GM12878 (cell line): ENCODE data around the gene USP31. TPM values are rescaled to one million over a fixed set of nuclear protein-coding genes. Genes with fewer than 3 reads are reported as not detected.

Source experiments
- ATAC-seq: fragments of 200-7000 bp; cut with Tn5 transposase; 3 replicates; pipeline ENCODE4 v1.9.1; 2020; ENCODE audit warnings: mild to moderate bottlenecking, moderate library complexity
- BruUV-seq: library from RNA; stranded (reverse); fragments of 400-500 nt; replicated peaks from 2 replicates; lab custom pipeline; 2021; lab: Mats Ljungman, UMichigan
- CTCF ChIA-PET: fragments of 300-600 bp; sonication (Branson Sonifier 250); formaldehyde crosslinking; extraction: SDS; loops from one replicate; lab custom pipeline; 2021; ENCODE audit warnings: inconsistent platforms; lab: Yijun Ruan, JAX
- POLR2A ChIA-PET: fragments of 350-600 bp; formaldehyde crosslinking; extraction: SDS; loops from one replicate; lab custom pipeline; 2021; ENCODE audit warnings: inconsistent platforms; lab: Charles Lee
- RAD21 ChIA-PET: fragments of 300-600 bp; sonication (Branson Sonifier 250); formaldehyde crosslinking; loops from one replicate; lab custom pipeline; 2023; ENCODE audit warnings: antibody characterized with exemption; ENCODE audit not compliant: unreplicated experiment; lab: Charles Lee
- SMC1A ChIA-PET: fragments of 300-600 bp; sonication (Branson Sonifier 250); formaldehyde crosslinking; loops from one replicate; lab custom pipeline; 2023; ENCODE audit not compliant: unreplicated experiment, uncharacterized antibody; lab: Charles Lee
- DNase-seq: peaks from one replicate; pipeline ENCODE4 v3.0.0-alpha.2; 2011; ENCODE audit warnings: low read depth, low spot score
- FAIRE-seq: peaks from 3 replicates; lab custom pipeline; 2011; peaks lifted over from hg19 to GRCh38; lab: Jason Lieb, UNC
- H2AFZ ChIP-seq: 2 replicates; pipeline ENCODE4 v1.6.0; 2011; ENCODE audit warnings: low read depth, low read length, control low read depth; ENCODE audit not compliant: control insufficient read depth
- H3K27ac ChIP-seq: 2 replicates; pipeline ENCODE4 v1.5.1; 2011; ENCODE audit warnings: control low read depth; ENCODE audit not compliant: control insufficient read depth, insufficient read depth
- H3K27me3 ChIP-seq, 2 experiments: replicated peaks in 1 of 2; 2 replicates each; pipeline versions ENCODE4 v1.6.0 to v1.6.1; 2011; ENCODE audit warnings: low read length in 1 of 2; ENCODE audit not compliant: control insufficient read depth in 2 of 2, insufficient read depth in 2 of 2
- H3K36me3 ChIP-seq, 2 experiments: 2 replicates each; pipeline ENCODE4 v1.5.1; 2011; ENCODE audit warnings: low read length in 1 of 2; ENCODE audit not compliant: control insufficient read depth in 2 of 2, insufficient read depth in 2 of 2
- H3K4me1 ChIP-seq: 2 replicates; pipeline ENCODE4 v1.6.1; 2011; ENCODE audit warnings: mild to moderate bottlenecking, low read length, moderate library complexity, mixed read lengths; ENCODE audit not compliant: control insufficient read depth, insufficient read depth
- H3K4me2 ChIP-seq: 2 replicates; pipeline ENCODE4 v1.6.0; 2011; ENCODE audit warnings: control low read depth; ENCODE audit not compliant: control insufficient read depth, insufficient read depth
- H3K4me3 ChIP-seq: fragments of 200-600 bp; sonication (generic); 2 replicates; pipeline ENCODE4 v1.5.1; 2016
- H3K79me2 ChIP-seq: 2 replicates; pipeline ENCODE4 v1.6.0; 2011; ENCODE audit warnings: low read length; ENCODE audit not compliant: control insufficient read depth, insufficient read depth
- H3K9ac ChIP-seq: 2 replicates; pipeline ENCODE4 v1.8.0; 2011; ENCODE audit warnings: low read length, control low read depth, mixed read lengths; ENCODE audit not compliant: control insufficient read depth, insufficient read depth
- H3K9me3 ChIP-seq: replicated peaks from 3 replicates; pipeline ENCODE4 v1.5.1; 2011; ENCODE audit warnings: mild to moderate bottlenecking, low read length; ENCODE audit not compliant: control insufficient read depth, insufficient read depth
- H4K20me1 ChIP-seq: 2 replicates; pipeline ENCODE4 v1.6.0; 2011; ENCODE audit not compliant: control insufficient read depth, insufficient read depth
- CBFB ChIP-seq: IDR thresholded peaks from 2 replicates; pipeline ENCODE4 v1.6.1; 2016; ENCODE audit warnings: antibody characterized with exemption, low read depth
- CHD2 ChIP-seq: IDR thresholded peaks from 2 replicates; pipeline ENCODE4 v1.6.1; 2011; ENCODE audit warnings: low read depth, low read length, improper control_type of control experiment, borderline replicate concordance
- HDGF ChIP-seq: fragments of 450-650 bp; IDR thresholded peaks from 2 replicates; pipeline ENCODE4 v1.6.1; 2016; ENCODE audit warnings: antibody characterized with exemption
- MYC ChIP-seq: IDR thresholded peaks from 2 replicates; pipeline ENCODE4 v1.6.1; 2011; ENCODE audit warnings: mild to moderate bottlenecking, low read length, moderate library complexity, inconsistent platforms; ENCODE audit not compliant: insufficient read depth, insufficient replicate concordance, insufficient read length, severe bottlenecking
- NR2C1 ChIP-seq: fragments of 450-650 bp; IDR thresholded peaks from 2 replicates; pipeline ENCODE4 v1.6.1; 2017; ENCODE audit warnings: antibody characterized with exemption, mild to moderate bottlenecking, moderate library complexity
- POLR2AphosphoS5 ChIP-seq: IDR thresholded peaks from 2 replicates; pipeline ENCODE4 v1.6.1; 2011; ENCODE audit warnings: mild to moderate bottlenecking, low read length, inconsistent platforms
- POU2F2 ChIP-seq: IDR thresholded peaks from 3 replicates; pipeline ENCODE4 v1.6.1; 2011; ENCODE audit warnings: low read depth, mild to moderate bottlenecking, low read length, borderline replicate concordance
- RAD51 ChIP-seq: fragments of 450-650 bp; IDR thresholded peaks from 2 replicates; pipeline ENCODE4 v1.6.1; 2016; ENCODE audit warnings: moderate library complexity, mild to moderate bottlenecking, inconsistent platforms
- RFX5 ChIP-seq: IDR thresholded peaks from 2 replicates; pipeline ENCODE4 v1.6.1; 2011; ENCODE audit warnings: low read depth, low read length, improper control_type of control experiment
- SIX5 ChIP-seq: IDR thresholded peaks from 2 replicates; pipeline ENCODE4 v1.6.1; 2011; ENCODE audit warnings: mild to moderate bottlenecking, low read depth, low read length, moderate library complexity; ENCODE audit not compliant: severe bottlenecking
- YY1 ChIP-seq: IDR thresholded peaks from 2 replicates; pipeline ENCODE4 v1.6.1; 2011; ENCODE audit warnings: low read depth, mild to moderate bottlenecking, low read length
- WGBS: methylation state at CpG from one replicate; pipeline ENCODE4 v1.1.6; 2016; ENCODE audit warnings: low lambda C conversion rate; ENCODE audit not compliant: insufficient replicate concordance, insufficient coverage; ENCODE audit errors: missing lambda C conversion rate; 5-methylcytosine and 5-hydroxymethylcytosine counted together
- in situ Hi-C: fragments of 300-500 bp; cut with MboI; formaldehyde crosslinking; loops from 9 replicates; pipeline ENCODE4 v1.14.3; 2018; ENCODE audit warnings: mixed read lengths
- intact Hi-C: fragments of 100-400 bp; cut with micrococcal nuclease; formaldehyde crosslinking; loops from one replicate; pipeline ENCODE4 v1.14.2; 2022; ENCODE audit not compliant: unreplicated experiment
- polyA plus RNA-seq, 11 experiments: library from polyadenylated mRNA; depleted of rRNA in 4 of 11; unstranded in 6 of 11; stranded (reverse) in 5 of 11; fragments of >200 nt; fragmentation: Nextera tagmentation in 4 of 11; fragmentation: Illumina TruSeq in 1 of 11; extraction: Ambion mirVana in 4 of 11; extraction: Trizol in 1 of 11; gene quantifications; 1 replicate in 1 of 11; 2 replicates in 10 of 11; pipeline versions ENCODE4 v1.2.1 to v1.2.3, GENCODE V29; 2011 to 2016; ENCODE audit warnings: inconsistent platforms in 2 of 11, missing spikeins in 2 of 11, low read depth in 1 of 11
- total RNA-seq, 4 experiments: library from RNA; depleted of rRNA in 3 of 4; stranded (reverse); fragments of >200 nt in 3 of 4; fragmentation: Illumina TruSeq in 1 of 4; extraction: Trizol in 1 of 4; gene quantifications; 2 replicates each; pipeline versions ENCODE4 v1.2.1 to v1.2.3, GENCODE V29; 2013 to 2021
- TF ChIP-seq, protein P1 (sequence below): fragments of 450-650 bp; IDR thresholded peaks from 2 replicates; pipeline ENCODE4 v1.6.1; 2017; ENCODE audit warnings: antibody characterized with exemption, mild to moderate bottlenecking, moderate library complexity
- TF ChIP-seq, protein P2 (sequence below): IDR thresholded peaks from 2 replicates; pipeline ENCODE4 v1.6.1; 2011; ENCODE audit warnings: low read depth, mild to moderate bottlenecking, low read length, moderate library complexity, borderline replicate concordance; ENCODE audit errors: extremely low read depth
- TF ChIP-seq, protein P3 (sequence below): fragments of 450-650 bp; IDR thresholded peaks from 2 replicates; pipeline ENCODE4 v1.6.1; 2017; ENCODE audit warnings: mild to moderate bottlenecking

The USP31 gene
- total and polyA plus RNA-seq, 10 of the 15 experiments (the other 5 are each of a cell fraction or from before 2014, with no cell fraction given), result 0.87 to 6.5 (median 3.2) TPM

DNA sequence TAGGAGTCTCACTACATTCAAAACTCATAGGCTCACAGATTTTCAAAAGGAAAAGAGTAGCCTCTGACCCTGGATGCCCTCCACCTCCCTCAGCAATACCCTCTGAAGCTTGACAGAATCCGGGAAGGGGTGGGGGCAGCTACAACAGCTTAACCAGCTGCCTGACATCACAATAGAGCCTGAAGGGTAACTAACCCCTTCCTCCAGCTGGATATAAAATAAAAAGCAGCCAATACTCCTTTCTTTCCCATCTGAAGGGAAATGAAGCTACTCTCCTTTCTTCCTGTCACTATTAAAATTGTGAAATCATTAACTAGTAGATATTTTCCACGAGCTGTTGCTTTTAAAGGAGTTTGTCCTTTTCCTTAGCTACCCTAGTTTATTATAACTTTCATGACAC is 24.0 kb downstream of the USP31 start (continued):
- TF ChIP-seq, protein P1, sequence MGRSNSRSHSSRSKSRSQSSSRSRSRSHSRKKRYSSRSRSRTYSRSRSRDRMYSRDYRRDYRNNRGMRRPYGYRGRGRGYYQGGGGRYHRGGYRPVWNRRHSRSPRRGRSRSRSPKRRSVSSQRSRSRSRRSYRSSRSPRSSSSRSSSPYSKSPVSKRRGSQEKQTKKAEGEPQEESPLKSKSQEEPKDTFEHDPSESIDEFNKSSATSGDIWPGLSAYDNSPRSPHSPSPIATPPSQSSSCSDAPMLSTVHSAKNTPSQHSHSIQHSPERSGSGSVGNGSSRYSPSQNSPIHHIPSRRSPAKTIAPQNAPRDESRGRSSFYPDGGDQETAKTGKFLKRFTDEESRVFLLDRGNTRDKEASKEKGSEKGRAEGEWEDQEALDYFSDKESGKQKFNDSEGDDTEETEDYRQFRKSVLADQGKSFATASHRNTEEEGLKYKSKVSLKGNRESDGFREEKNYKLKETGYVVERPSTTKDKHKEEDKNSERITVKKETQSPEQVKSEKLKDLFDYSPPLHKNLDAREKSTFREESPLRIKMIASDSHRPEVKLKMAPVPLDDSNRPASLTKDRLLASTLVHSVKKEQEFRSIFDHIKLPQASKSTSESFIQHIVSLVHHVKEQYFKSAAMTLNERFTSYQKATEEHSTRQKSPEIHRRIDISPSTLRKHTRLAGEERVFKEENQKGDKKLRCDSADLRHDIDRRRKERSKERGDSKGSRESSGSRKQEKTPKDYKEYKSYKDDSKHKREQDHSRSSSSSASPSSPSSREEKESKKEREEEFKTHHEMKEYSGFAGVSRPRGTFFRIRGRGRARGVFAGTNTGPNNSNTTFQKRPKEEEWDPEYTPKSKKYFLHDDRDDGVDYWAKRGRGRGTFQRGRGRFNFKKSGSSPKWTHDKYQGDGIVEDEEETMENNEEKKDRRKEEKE, result no peak
- no peak for TF ChIP-seq CHD2
- TF ChIP-seq POU2F2, result no peak
- TF ChIP-seq, protein P2, sequence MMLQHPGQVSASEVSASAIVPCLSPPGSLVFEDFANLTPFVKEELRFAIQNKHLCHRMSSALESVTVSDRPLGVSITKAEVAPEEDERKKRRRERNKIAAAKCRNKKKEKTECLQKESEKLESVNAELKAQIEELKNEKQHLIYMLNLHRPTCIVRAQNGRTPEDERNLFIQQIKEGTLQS, result no peak

DNA sequence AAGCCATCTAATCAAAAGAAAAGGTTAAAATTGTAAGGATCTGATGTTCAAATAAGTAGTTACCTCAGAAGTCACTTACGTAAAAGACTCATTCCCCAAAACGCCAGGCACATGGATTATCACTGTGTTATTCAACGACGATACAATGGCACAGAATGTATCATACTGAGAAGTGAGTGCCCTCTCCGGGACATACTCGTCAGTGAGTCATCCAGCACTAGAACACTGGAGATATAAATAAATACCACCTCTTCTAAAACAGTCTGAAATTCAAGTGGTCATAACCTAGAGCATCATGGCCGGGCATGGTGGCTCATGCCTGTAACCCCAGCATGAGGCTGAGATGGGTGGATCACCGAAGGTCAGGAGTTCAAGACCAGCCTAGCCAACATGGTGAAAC is 24.9 kb downstream of the USP31 start:
- intact Hi-C loops (no loop called here), in situ Hi-C loops (no loop called here)
- TF ChIP-seq SIX5, result no peak
- TF ChIP-seq POLR2AphosphoS5, result no peak
- TF ChIP-seq, protein P1, result no peak
- no peak for TF ChIP-seq RFX5
- TF ChIP-seq CBFB, result no peak
- no peak for TF ChIP-seq HDGF
- no peak for TF ChIP-seq MYC
- TF ChIP-seq YY1, result no peak
- TF ChIP-seq RAD51, result no peak
- no peak for TF ChIP-seq NR2C1
- TF ChIP-seq, protein P3, sequence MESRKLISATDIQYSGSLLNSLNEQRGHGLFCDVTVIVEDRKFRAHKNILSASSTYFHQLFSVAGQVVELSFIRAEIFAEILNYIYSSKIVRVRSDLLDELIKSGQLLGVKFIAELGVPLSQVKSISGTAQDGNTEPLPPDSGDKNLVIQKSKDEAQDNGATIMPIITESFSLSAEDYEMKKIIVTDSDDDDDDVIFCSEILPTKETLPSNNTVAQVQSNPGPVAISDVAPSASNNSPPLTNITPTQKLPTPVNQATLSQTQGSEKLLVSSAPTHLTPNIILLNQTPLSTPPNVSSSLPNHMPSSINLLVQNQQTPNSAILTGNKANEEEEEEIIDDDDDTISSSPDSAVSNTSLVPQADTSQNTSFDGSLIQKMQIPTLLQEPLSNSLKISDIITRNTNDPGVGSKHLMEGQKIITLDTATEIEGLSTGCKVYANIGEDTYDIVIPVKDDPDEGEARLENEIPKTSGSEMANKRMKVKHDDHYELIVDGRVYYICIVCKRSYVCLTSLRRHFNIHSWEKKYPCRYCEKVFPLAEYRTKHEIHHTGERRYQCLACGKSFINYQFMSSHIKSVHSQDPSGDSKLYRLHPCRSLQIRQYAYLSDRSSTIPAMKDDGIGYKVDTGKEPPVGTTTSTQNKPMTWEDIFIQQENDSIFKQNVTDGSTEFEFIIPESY, result no peak
- H3K4me3 ChIP-seq, result no peak overlapping the region
- no peak overlapping the region for H3K9ac ChIP-seq
- no TSS peak for BruUV-seq
- H3K36me3 ChIP-seq, result no peaks in the 10 kb centered on the region
- WGBS, result 35% methylated on average over 8 of the region's 8 CpGs
- CTCF ChIA-PET, result no interaction called here
- no peak overlapping the region for H3K4me2 ChIP-seq
- DNase-seq (no peak), FAIRE-seq (no peak), ATAC-seq (no peak)
- POLR2A ChIA-PET, result no interaction called here
- no peaks in the 10 kb centered on the region for H3K27me3 ChIP-seq
- no peaks in the 10 kb centered on the region for H3K9me3 ChIP-seq
- no peaks in the 10 kb centered on the region for H3K79me2 ChIP-seq
- no peaks in the 10 kb centered on the region for H3K4me1 ChIP-seq
- SMC1A ChIA-PET, result no interaction called here
- RAD21 ChIA-PET, result no interaction called here
- no peak overlapping the region for H3K27ac ChIP-seq
- no peak overlapping the region for H2AFZ ChIP-seq
- H4K20me1 ChIP-seq, result no peaks in the 10 kb centered on the region
